CD1c-positive myeloid dendritic cell (primary cell): ENCODE results near the gene TNFRSF19.

Experiments used
- DNase-seq: peaks from one replicate; pipeline ENCODE4 v3.0.0-alpha.2; 2016; ENCODE audit errors: extremely low spot score

TNFRSF19 gene

DNA sequence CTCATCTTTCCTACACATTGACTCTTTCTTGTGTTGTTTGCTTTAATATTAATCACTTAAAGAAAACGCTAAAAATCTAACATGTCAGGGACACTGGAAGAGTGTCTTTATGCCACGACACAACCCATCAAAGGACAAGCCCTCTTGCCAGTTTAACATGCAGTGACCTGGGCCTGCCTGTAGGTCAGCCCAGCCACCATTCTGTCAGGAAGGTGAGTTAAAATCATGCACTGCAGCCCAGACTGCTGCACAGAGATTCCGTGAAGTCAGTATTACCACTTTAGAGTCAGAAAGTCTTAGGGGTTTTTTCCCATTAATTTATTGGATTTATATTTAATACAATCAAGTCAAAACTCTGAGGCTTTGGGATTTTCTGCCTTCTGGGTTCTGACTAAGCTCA, 58.0 kb downstream of the TNFRSF19 start:
- DNase-seq = no peak

DNA sequence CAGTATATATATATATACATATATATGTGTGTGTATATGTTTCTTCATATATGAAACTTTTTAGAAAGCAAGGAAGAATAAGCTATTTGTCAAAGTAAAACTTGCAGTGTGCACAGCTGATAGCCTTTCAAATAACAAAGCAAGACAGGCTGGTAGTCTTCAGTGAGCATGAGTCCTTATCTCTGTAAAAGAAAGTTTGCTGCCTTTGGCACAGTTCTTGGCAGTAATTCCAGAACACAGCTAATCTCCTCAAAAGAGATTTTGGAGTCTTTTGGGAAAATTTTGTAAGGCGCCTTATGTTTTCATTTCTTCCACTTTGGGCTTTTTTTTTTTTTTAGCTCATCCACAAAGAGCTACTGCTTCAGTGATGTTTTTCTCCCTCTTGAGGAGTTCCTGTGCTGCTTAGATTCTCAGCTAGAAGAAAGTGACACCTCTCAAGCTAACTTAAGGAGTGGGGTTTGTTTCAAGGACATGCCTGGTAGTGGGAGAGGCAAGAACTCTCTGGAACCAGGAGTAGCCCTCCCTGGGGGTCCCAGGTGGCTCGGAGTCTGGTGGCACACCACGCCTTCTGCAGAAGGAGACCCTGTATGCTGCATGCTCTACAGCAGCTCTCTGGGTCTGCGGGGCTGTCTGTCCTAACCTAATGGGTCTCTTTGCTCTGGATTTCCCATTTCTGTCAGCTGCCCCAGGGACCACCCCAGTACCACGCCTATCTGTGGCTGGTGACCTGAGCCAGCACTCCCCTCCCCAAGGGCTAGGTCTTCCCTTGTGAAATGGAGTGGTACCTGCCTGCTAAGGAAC, 58.8 kb downstream of the TNFRSF19 start:
- no peak for DNase-seq

DNA sequence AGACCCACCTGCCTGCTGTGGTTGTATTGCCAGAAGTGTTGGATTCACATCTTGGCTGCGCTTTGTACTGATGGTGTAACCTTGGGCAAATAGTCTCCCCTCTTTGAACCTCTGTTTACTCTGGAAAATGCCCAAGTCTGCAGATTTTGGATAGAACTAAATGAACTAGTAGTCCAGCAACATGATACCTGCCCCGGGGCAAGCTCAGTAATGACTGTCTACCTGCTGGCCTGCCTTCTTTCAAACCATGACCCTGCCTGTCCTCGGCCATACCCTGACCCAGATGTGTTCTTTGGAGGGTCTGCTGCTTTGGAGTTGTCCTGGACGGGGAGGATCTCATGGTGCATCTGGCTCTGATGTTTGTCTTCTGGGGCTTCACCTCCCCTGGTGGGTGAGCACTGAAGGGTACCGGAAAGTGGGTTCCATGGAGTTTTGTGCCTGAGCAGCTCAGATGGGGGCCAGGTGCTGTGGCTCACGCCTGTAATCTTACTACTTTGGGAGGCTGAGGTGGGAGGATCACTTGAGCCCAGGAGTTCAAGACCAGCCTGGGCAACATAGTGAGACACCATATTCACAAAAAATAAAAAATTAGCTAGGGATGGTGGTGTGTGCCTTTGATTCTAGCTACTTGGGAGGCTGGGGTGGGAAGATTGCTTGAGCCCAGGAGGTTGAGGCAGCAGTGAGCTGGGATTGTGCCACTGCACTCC, 59.5 kb downstream of the TNFRSF19 start:
- DNase-seq = no peak

DNA sequence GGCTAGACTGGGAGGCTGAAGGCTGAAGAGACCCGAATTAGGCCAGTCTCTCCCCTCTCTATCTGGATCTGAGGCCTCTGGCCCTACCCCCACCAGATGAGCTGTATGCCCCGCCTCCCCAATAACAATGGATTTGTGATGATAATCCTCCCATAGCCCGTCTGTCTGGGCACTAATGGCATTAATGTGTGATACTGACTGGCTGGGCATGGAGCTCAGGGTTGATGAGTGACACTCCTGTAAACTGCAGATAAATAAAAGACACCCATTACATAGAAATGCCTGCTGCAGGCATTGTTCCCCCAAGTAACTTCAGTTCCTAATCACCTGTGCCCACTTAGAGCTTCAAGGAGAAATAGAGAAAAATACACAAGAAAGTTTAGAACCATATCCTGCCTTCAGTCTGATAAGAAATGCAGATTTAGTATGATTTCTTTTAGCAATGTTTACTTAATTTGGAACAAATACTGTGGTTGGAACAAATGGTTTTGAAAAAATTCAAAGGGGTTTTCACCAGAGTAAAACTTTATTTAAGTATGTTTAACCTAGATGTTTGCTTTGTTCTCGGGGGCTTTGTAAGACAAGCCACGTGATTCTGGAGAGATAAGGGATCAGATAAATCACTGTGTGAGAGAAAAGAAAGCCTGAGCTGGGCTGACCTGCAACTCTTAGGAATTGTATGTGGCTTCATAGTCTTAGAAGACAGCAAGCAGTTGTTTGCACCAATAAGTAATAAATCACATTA, 60.3 kb downstream of the TNFRSF19 start:
- no peak for DNase-seq

DNA sequence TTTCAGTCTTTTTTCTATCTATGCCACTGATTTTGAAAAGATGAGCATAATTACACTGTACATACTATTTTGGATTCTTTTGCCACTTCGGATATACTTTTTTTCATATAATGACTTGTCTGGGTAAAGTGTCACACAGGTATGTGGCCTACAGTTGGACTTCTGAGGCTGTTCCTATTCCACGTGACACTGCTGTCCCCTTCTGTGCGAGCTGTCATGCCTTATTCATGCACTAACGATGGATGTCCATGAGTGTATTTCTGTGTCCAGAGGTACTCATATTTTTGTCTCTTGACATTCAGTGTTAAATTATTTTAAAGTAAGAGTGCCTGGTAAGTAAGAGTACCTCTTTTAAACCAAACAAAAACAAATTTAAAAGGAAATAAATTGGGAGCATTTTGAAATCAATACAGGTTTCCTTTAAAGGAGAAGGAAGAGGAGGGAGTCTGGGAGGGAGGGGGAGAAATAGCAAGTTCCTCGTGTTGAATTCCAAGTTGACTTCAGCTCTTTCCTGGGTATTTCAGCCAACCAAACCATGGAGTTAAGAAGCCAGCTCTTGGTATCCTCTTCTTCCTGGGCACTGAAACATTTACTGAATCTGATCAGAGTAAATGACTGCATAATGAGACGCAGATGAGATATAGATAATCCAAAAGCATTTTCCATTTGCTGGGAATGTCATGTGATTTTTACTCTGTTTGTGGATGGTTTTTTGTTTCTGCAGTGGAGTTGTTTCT, 61.3 kb downstream of the TNFRSF19 start:
- no peak for DNase-seq

DNA sequence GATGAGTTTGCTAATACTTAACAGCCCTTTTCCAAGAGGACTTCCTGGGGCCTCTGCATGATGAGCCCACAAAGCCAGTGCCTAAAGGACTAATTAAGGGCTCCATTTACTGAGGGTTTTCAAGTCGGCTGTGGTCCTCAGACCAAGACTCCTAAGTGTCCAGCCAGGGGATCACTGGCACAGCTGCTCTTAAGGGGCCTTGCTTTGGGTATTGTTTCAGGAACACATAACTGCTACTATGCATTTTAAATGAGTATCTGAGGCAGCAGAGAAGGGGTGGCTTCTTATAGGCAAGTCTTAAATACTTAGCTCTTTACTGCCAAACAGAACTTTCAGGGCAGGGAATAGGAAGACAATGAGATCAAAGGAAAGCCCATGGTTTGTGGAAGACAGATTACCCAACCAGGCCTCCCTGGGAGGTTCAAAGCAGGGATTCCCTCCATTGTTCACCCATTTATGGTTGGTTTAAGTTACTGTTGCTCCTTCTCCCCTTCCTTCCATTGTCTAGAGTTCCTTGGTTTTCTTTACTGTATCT, 61.9 kb downstream of the TNFRSF19 start:
- DNase-seq = no peak

DNA sequence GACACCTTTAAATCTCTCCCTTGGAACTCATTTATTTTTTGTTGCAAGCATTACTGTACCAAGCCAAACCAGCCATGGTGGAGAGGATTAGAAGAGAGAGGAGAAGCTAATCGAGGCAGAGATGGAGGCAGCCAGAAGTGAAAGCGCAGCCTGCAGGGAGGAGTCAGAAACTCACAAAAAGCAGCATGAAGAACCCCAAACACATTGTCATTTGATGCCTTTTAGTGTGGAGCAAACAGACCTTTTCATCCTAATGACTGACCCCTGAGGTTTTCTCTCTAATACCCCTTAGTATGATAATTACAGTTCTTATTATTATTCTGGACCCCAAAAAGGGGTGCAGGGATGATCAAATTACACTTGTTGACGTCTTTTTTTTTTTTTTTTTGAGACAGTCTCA, 62.5 kb downstream of the TNFRSF19 start:
- DNase-seq = no peak

DNA sequence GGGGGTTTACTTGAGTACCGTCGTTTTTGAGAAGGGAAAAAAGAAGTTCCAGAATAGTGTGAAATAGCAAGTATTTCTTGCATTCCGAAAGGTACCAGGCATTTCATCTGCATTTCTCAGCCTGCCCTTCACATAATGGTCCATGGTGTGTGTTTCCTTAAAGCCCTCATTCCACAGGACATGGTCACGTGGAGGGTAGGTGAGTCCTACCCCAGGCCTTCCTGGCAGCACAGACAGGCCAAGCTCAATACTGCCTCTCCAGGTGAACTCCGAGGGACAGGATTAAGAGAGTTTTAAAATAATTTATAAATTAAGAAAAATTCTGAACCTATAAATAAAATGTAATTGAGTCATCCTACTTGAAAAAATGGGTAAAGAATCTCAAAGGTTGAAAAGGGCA, 64.7 kb downstream of the TNFRSF19 start:
- no peak for DNase-seq

DNA sequence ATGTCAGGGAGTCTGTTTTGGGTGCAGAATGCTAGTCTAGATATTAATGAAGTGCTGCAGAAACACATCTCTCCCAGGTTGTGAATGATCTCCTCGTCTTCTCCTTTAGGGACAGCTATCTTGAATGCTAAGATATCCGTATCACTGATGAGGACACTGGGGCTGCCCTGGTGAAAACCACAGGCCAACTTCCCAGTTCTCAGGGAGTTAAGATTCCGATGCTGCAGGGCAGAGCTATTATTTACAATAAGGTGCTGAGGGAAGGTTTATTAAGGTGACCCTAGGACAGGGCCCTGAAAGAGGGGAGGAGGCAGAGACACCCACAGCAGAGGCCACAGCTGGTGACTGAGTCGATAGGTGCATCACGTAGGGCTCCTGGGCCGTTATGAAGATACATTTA, 66.1 kb downstream of the TNFRSF19 start:
- no peak for DNase-seq

DNA sequence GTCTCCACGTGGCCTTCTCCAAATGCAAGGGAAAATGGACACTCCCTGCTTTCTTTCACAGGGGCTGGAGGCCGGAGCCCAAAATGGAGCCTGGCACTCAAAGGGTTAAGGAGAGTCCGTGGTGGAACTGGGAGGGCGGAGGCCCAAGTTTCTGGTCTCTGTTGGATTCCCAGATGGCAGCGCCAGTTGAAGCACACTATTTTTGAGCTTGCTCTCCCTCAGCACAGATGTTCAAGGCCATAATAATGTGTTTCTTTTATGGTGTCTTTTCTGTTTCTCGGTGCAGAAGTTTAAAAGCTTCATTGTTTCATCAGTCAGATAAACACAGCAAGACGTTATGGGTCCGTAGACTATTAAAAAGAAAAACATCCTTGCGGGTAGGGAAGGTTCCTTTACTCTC, 67.6 kb downstream of the TNFRSF19 start:
- no peak for DNase-seq

DNA sequence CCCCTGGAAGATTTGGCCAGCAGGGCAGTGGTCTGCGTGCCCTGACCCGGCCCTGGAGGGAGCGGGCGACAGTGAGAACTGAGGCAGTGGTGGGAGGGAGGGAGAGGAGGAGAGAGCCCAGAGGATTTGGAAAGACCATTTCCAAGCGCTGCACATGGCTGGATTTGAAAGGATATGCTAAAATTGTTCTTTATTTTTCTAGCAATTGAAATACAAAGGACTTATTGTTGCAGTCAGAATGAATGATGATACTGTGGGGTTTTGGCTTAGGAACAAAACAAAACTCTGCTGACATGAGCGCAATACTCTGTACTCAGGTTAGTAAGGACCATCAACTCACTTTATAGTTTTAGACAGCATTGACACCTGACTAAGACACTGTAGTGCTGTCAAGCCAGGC, 69.5 kb downstream of the TNFRSF19 start:
- DNase-seq = no peak

DNA sequence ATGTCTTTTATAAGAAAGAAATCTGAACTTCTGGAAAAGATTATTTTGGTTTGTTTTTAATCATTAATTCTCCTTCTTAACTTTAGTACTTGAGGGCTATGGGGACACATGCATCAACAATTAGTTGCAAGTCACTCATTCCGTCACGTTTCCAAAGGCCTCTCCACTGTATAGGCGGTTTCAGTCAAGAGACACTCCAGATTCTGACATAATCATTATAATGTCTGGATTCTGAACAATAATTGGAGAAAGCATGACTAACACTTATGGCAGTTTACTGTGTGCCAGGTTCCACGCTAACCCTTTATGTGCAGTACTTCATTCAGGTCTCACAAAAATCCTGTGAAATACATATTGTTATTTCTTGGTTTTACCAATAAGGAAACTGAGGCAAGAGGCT, 71.9 kb downstream of the TNFRSF19 start:
- DNase-seq = no peak

DNA sequence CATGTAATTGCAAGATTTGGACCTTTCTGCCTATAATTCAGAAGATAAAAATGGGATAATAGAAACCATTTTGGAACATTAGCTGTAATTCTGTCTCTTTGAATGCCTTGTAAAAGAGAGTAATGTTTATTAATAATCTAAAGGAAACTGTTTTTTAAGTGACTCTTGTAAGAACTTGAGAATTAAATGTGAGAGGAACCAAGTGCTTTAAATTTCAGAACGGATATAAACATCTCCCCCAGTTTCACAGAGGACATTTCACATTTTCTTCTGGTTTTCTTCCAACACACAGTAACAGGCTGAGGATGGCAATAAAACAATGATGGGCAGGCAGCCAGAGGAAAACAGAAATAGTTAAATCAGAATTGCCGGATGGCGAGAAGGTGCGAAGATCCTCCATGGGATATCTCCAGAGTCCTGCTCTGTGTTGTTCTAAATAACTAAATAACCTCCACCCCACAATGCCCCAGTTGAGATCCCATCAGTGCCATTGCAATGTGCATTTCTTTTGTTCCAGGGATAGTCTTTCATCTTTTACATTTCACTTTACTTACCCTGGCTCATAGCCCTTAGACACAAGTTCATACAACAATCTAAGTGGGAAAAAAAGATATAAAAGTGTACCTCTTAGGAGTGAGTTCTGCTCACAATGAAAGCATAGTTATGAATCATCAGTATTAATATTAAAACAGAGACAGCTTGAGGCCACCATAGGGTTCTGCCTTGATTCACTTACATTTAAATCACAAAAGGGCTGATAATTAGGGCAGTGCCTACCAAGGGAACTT, 73.3 kb downstream of the TNFRSF19 start:
- DNase-seq = no peak

DNA sequence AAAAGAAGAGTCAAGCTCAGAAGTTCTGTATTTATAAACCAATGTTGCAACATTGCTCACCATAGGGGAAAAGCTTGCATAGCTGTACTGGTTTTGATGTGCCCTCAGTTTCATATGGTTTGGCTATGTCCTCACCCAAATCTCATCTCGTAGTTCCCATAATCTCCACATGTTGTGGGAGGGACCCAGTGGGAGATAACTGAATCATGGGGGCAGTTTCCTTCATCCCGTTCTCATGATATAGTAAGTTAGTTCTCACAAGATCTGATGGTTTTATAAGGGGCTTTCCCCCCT, 73.9 kb downstream of the TNFRSF19 start:
- DNase-seq = no peak

DNA sequence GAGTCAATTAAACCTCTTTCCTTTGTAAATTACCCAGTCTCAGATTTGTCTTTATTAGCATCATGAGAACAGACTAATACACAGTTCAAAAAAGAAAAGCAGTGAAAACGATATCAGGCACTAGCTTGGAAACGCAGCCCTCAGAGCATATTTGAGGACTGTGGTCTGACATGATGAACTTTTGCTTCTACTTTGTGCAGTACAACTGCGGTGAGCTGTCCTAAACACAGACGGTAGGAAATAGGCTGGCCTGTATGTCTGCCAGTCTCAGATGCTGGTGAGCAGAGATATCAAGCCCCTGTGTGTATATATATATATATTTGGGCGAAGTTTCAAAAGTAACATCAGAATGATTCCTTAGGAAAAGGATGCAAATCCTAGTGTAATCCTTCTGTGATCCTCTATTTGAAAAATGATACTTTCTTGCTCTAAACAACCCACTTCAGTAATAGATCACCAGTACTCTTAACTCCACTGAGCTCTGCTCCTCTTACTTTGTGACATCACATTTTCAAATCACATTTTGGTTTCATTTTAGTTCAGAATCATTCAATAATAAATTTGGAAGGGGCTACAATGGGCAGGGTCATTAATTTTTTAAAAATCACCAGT, 74.4 kb downstream of the TNFRSF19 start:
- DNase-seq = no peak

DNA sequence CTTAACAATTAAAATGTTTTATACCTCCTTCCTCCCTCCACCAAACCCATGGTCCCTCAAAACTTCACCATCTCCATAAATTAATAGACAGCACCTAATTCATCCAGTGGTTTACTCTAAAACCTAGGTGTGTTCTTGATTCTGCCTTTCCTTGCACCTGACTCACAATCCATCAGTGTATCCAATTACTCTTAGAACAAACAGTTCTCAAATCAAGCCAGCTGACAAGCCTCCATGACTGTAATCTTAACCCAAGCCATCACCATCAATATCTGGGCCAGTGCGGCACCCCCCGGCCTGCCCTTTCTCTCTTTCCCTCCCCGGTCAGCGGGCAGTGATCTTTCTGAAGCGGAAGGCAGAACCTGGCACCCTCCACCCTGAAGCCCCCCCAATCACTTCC, 75.6 kb downstream of the TNFRSF19 start:
- DNase-seq = no peak

DNA sequence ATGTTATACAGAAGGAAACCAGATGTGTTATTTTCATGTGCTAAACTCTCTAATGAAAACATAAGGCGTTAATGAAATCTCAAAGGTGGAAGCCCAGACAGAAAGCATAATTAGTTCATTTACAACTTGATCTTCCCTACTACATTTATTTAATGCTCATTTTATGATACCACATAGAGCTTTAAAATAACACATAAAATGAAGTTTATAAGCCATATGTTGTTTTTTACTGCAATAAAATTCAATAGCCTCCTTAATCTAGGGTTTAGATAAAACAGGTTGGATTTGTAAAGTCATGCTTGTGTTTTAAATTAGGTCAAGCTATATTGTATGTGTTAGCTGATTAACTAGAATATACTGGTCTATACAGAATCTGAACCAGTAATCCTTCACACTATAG, 81.2 kb downstream of the TNFRSF19 start:
- DNase-seq = no peak

DNA sequence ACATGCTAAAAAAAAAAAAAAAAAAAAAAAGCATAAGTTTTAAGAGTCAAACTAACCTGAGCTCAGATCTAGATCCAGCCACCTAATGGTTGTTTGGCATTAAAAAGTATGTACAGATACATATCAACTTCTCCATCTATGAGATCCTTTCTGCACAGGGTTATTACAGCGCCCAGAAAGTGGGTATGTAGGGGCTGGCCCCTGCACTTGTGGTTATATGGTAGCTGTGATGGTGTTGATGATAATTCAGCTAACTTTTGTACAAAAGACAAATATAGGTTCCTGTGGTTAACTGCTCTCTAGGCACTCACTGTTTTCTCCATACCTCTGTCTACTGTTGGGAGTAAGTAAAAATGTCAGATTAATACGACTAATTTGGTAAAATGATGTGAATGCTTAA, 81.7 kb downstream of the TNFRSF19 start:
- DNase-seq = no peak

DNA sequence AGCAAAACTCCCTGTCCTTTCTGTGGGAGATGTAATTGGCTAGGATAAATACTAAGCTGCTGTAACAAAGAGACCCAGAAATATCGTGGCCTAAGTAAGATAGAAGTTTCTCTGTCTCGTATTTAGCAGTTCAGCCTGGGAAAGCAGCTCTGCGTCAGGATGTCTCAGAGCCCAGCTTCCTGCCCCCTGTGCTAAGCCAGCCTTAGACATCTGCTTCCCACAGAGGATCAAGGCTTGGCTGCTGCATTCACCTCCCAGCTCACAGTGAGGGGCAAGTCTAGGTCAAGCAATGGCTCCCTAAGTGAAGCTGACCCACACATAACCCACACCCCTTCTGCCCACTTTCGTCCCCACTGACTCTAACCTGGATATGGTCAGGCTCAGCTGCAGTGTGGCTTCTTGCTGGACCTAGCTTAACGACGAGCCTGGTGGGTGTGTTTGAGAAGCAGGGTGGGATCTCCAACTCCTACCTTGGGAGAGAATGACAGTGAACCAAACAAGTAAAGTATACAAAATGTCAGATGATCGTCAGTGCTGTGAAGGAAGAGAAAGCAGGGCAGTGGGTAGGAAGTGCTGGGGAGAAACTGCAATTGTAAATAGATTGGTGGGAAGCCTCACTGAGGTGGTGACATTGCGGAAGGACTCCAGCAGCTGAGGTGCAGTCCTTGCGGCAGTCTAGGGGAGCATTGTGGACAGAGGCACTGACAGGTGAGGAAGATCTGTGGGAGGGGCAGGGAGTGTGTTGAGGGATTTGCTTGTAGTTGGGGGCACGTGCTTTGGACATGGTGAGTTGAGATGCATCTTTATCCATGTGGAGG, 82.9 kb downstream of the TNFRSF19 start:
- no peak for DNase-seq
